NCI-H2171 (cell line): ENCODE measurements around the gene OSGEP.

ENCODE experiments used
- DNase-seq: peaks from one replicate; lab custom pipeline; 2025; lab: John Stamatoyannopoulos, UW

The OSGEP gene

GRCh38 chr14:20454516-20455354 lies at the start of gene OSGEP, which contains the start of gene APEX1:
OSGEP (minus strand) TSS chr14:20454812; CDS start chr14:20454683, 129 bp downstream.
APEX1 (plus strand) TSS chr14:20455226; CDS start chr14:20455646, 420 bp downstream.
- DNase-seq: peak; percentile 100

- DNase-seq: no peak
Observed at GRCh38 chr14:20503898-20504297, 49.3 kb upstream of the OSGEP start.

GRCh38 chr14:20501346-20501745 lies 46.7 kb upstream of the OSGEP start:
- no peak for DNase-seq

GRCh38 chr14:20499881-20500280 lies 45.3 kb upstream of the OSGEP start:
- no peak for DNase-seq

- DNase-seq: peak; percentile 64
Observed at GRCh38 chr14:20499108-20499507, 44.5 kb upstream of the OSGEP start.

GRCh38 chr14:20498622-20499021 lies 44.0 kb upstream of the OSGEP start:
- no peak for DNase-seq

GRCh38 chr14:20494935-20495766 lies 40.5 kb upstream of the OSGEP start:
- DNase-seq: no peak

- no peak for DNase-seq
Observed at GRCh38 chr14:20493634-20494033, 39.0 kb upstream of the OSGEP start.

GRCh38 chr14:20492486-20492885 lies 37.9 kb upstream of the OSGEP start:
- DNase-seq: no peak

- no peak for DNase-seq
Observed at GRCh38 chr14:20490563-20490962, 36.0 kb upstream of the OSGEP start.

GRCh38 chr14:20489093-20489994 lies 34.7 kb upstream of the OSGEP start:
- DNase-seq: no peak

GRCh38 chr14:20487396-20487725 lies 32.7 kb upstream of the OSGEP start:
- DNase-seq: no peak

GRCh38 chr14:20486684-20487395 lies 32.2 kb upstream of the OSGEP start:
- no peak for DNase-seq

- no peak for DNase-seq
Observed at GRCh38 chr14:20485900-20486299, 31.3 kb upstream of the OSGEP start.

- DNase-seq: no peak
Observed at GRCh38 chr14:20482382-20482781, 27.8 kb upstream of the OSGEP start.

GRCh38 chr14:20478894-20479293 lies 24.3 kb upstream of the OSGEP start:
- no peak for DNase-seq

GRCh38 chr14:20477211-20477876 lies 22.7 kb upstream of the OSGEP start:
- DNase-seq: no peak

- no peak for DNase-seq
Observed at GRCh38 chr14:20476776-20477175, 22.2 kb upstream of the OSGEP start.

GRCh38 chr14:20472536-20473169 lies 18.0 kb upstream of the OSGEP start:
- DNase-seq: no peak

GRCh38 chr14:20470603-20470901 lies 15.9 kb upstream of the OSGEP start:
- DNase-seq: no peak
